Measurements from ENCODE around the gene KRTAP5-10. TPM values are rescaled to one million over a fixed set of nuclear protein-coding genes. Genes with fewer than 3 reads are reported as not detected.

Gene KRTAP5-10
- total RNA-seq, 1 experiment from 2014 or later: not detected

GRCh38 chr11:71543866-71544265 lies 21.5 kb upstream of the KRTAP5-10 start (continued):
- TF ChIP-seq, protein P1, sequence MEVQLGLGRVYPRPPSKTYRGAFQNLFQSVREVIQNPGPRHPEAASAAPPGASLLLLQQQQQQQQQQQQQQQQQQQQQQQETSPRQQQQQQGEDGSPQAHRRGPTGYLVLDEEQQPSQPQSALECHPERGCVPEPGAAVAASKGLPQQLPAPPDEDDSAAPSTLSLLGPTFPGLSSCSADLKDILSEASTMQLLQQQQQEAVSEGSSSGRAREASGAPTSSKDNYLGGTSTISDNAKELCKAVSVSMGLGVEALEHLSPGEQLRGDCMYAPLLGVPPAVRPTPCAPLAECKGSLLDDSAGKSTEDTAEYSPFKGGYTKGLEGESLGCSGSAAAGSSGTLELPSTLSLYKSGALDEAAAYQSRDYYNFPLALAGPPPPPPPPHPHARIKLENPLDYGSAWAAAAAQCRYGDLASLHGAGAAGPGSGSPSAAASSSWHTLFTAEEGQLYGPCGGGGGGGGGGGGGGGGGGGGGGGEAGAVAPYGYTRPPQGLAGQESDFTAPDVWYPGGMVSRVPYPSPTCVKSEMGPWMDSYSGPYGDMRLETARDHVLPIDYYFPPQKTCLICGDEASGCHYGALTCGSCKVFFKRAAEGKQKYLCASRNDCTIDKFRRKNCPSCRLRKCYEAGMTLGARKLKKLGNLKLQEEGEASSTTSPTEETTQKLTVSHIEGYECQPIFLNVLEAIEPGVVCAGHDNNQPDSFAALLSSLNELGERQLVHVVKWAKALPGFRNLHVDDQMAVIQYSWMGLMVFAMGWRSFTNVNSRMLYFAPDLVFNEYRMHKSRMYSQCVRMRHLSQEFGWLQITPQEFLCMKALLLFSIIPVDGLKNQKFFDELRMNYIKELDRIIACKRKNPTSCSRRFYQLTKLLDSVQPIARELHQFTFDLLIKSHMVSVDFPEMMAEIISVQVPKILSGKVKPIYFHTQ (CRISPR knock-in tag; IDR thresholded peaks at IDR 0.05): no peak

DNA sequence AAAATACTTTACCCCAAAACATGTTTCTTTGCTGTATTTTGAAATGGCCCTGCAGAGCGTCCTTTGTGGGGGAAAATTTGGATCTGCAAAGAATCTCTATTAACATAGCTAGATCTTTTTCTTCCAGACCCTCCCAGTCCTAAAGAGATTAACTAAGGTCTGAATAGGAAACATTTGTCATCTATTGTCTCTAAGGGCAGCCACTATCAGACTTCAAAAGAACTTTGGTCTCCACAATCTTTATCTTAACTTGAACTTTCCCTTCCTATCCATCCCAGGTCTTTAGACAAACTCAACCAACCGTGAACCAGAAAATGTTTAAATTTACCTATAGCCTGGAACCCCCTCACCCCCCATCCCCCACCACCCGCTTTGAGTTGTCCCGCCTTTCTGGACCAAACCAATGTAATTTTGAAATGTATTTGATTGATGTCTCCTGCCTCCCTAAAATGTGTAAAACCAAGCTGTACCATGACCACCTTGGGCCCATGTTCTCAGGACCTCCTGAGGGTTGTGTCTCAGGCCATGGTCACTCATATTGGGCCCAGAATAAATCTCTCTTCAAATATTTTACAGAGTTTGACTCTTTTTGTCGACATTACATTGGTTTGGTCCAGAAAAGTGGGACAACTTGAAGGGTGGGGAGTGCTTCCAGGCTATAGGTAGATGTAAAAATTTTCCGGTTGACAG lies 20.7 kb upstream of the KRTAP5-10 start:
- Mint-ChIP-seq H3K36me3 (peaks cover 16% of the 10 kb centered on the region), H3K4me1 (peaks cover 17% of the 10 kb centered on the region), H3K27me3 (ENCODE audit: low read depth) (peaks cover 25% of the 10 kb centered on the region), H3K4me3 (no peak overlapping the region), H3K27ac (no peak overlapping the region), H3K9me3 (peaks cover 27% of the 10 kb centered on the region)
- TF ChIP-seq, protein P1 (CRISPR knock-in tag; IDR thresholded peaks at IDR 0.05): no peak
- TF ChIP-seq IRF1 (CRISPR knock-in tag; IDR thresholded peaks at IDR 0.05) (no peak), CBFB (CRISPR knock-in tag; IDR thresholded peaks at IDR 0.05; ENCODE audit: low read depth) (no peak)
- TF ChIP-seq, protein P2, sequence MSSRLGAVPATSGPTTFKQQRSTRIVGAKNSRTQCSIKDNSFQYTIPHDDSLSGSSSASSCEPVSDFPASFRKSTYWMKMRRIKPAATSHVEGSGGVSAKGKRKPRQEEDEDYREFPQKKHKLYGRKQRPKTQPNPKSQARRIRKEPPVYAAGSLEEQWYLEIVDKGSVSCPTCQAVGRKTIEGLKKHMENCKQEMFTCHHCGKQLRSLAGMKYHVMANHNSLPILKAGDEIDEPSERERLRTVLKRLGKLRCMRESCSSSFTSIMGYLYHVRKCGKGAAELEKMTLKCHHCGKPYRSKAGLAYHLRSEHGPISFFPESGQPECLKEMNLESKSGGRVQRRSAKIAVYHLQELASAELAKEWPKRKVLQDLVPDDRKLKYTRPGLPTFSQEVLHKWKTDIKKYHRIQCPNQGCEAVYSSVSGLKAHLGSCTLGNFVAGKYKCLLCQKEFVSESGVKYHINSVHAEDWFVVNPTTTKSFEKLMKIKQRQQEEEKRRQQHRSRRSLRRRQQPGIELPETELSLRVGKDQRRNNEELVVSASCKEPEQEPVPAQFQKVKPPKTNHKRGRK (CRISPR knock-in tag; IDR thresholded peaks at IDR 0.05; ENCODE audit: borderline replicate concordance): no peak
- POLR2A ChIA-PET: no interaction called here
- no peak for DNase-seq (ENCODE audit: low spot score)
- ATAC-seq: no peak
- CTCF ChIA-PET: interaction anchor here (0.6 to 2.2 kb wide), 2 partner anchors 11 to 36 kb away, joined by 5 to 6 read pairs; no protein-coding TSS in a partner anchor

DNA sequence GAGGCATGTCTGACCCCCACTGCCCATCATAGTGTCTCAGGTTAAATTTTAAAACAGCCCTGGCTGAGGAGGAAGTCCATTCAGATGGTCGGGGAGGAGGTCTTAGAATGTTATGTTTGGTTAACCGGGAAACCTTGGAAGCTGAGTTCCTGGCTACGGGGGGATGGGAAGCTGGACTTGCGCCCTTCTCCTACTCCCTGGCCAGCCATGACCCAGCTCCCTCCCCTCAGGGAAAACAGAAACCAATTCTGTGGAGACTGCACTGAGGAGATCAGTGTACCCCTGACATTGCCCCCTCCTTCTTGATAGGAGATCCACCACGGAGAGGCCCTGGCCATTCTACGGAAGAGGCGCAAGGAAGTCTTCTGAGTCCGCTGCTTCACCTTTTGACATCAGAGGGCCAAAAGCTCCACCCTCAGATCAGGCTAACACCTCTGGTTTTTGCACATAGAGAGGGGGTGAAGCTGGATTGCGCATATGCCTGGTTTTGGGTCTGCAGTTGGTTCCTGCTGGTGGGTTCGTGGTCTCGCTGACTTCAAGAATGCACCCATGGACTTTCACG lies 19.9 kb upstream of the KRTAP5-10 start:
- Mint-ChIP-seq H3K9me3 (peaks cover 26% of the 10 kb centered on the region), H3K27me3 (ENCODE audit: low read depth) (peaks cover 27% of the 10 kb centered on the region), H3K36me3 (peaks cover 16% of the 10 kb centered on the region), H3K4me1 (peaks cover 17% of the 10 kb centered on the region), H3K27ac (no peak overlapping the region), H3K4me3 (no peak overlapping the region)
- POLR2A ChIA-PET: no interaction called here
- CTCF ChIA-PET: interaction anchor here (2.2 kb wide), 1 partner anchor 35 kb away, joined by 6 read pairs; no protein-coding TSS in a partner anchor
- no peak for ATAC-seq
- no peak for DNase-seq (ENCODE audit: low spot score)
- TF ChIP-seq, protein P3, sequence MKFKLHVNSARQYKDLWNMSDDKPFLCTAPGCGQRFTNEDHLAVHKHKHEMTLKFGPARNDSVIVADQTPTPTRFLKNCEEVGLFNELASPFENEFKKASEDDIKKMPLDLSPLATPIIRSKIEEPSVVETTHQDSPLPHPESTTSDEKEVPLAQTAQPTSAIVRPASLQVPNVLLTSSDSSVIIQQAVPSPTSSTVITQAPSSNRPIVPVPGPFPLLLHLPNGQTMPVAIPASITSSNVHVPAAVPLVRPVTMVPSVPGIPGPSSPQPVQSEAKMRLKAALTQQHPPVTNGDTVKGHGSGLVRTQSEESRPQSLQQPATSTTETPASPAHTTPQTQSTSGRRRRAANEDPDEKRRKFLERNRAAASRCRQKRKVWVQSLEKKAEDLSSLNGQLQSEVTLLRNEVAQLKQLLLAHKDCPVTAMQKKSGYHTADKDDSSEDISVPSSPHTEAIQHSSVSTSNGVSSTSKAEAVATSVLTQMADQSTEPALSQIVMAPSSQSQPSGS (CRISPR knock-in tag; IDR thresholded peaks at IDR 0.05; ENCODE audit: borderline replicate concordance, low read depth): no peak
- no peak for TF ChIP-seq GTF2I (CRISPR knock-in tag; conservative IDR thresholded peaks at IDR 0.05)
- TF ChIP-seq ZNF532 (CRISPR knock-in tag; IDR thresholded peaks at IDR 0.05; ENCODE audit: borderline replicate concordance): no peak
- no peak for TF ChIP-seq FOXP1 (CRISPR knock-in tag; IDR thresholded peaks at IDR 0.05; ENCODE audit: borderline replicate concordance)
- no peak for TF ChIP-seq FOXP4 (CRISPR knock-in tag; IDR thresholded peaks at IDR 0.05)
- TF ChIP-seq HMGA2 (CRISPR knock-in tag; IDR thresholded peaks at IDR 0.05): no peak
- TF ChIP-seq MAX (CRISPR knock-in tag; IDR thresholded peaks at IDR 0.05): no peak
- no peak for TF ChIP-seq ZMAT4 (CRISPR knock-in tag; IDR thresholded peaks at IDR 0.05)
- no peak for TF ChIP-seq ATF1 (CRISPR knock-in tag; IDR thresholded peaks at IDR 0.05)

Measured in WTC11 (cell line).